ENCODE results near the gene DCAF11. TPM values are rescaled to one million over a fixed set of nuclear protein-coding genes. Genes with fewer than 3 reads are reported as not detected.

DCAF11 gene
- total and polyA plus RNA-seq, 2 donors, result 36.6 to 66.7 TPM

DNA sequence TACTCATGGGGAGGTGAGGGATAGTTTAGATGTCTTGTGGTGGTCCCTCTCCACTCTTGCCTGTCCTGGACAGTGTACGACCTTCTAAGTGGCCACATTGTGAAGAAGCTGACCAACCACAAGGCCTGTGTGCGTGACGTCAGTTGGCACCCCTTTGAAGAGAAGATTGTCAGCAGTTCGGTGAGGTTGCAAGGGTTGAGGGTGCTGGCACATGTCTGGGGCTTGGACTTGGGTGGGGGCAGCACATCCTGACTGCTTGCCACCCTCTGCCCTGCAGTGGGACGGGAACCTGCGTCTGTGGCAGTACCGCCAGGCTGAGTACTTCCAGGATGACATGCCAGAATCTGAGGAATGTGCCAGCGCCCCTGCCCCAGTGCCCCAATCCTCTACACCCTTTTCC, 8.3 kb downstream of the DCAF11 start:
- H3K4me1 ChIP-seq (ENCODE audit: control insufficient read depth in 2 of 2, insufficient read depth in 2 of 2, low read length in 2 of 2), result peaks cover 5 to 31% of the 10 kb centered on the region in 2 donors
- WGBS, result 96% methylated on average over 8 of the region's 8 CpGs
- H3K27ac ChIP-seq (ENCODE audit: low read depth in 1 of 2, low read length in 1 of 2), result peak overlapping the region; percentile 54 to 80
- peaks cover 58 to 59% of the 10 kb centered on the region in 2 donors for H3K36me3 ChIP-seq (ENCODE audit: control insufficient read depth in 2 of 2, insufficient read depth in 2 of 2, low read length in 1 of 2)
- H3K4me3 ChIP-seq (ENCODE audit: low read length in 2 of 2), result no peak overlapping the region
- DNase-seq (ENCODE audit: low read depth in 6 of 9, low spot score in 9 of 9), result no peak
- H3K9me3 ChIP-seq (ENCODE audit: control insufficient read depth in 2 of 2, insufficient read depth in 1 of 2, low read length in 1 of 2), result no peaks in the 10 kb centered on the region
- H3K27me3 ChIP-seq (ENCODE audit: control insufficient read depth in 2 of 2, insufficient read depth in 1 of 2, low read length in 1 of 2), result no peaks in the 10 kb centered on the region

DNA sequence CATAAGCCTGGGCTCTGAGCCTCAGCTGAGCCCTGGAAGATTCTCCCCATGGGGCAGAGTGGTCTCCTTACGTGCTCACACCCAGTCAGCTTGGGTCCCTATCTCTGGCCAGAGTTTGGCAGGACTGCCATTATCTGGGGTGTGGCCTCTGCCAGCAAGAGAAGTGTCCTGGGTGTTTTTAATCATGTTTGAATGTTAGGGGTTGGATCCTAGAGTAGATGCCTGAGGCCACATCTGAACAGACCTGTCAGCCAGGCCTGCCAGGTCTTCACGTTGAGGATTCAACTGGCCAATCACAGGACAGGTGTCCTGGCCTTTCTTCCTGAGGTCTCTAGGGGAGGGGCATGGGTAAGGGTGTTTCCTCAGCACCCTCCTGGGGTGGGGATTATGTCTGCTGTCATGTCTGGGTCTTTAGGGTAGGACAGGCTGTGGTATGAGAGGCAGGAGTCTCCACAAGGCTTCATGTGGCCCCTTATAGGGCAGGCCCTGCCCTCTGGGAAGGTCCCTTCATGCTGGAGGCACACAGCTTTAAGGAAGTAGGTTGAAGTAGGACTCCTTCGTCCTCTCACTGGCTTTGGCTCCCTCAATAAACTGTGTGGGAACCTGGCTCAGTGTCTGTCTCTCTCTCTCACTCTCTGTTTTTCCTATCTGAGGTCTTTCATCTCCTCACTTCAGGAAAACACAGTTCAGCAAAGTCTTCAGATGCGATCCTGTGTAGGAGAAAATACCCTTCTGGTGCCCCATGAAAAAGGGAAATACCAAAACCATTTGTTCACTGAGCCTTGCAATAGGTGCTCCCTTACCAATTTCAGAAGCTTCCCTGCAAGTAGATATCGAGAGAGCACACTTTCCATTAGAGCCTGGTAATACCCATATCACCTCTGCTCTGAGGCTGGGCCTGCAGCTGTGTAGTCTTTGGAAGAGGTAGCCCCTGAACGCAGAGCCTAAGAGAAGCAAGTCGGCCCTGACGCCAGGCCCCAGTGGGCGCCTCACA, 9.1 kb downstream of the DCAF11 start:
- no peak for DNase-seq (ENCODE audit: low read depth in 6 of 9, low spot score in 9 of 9)
- no peak overlapping the region for H3K4me3 ChIP-seq (ENCODE audit: low read length in 2 of 2)
- peak overlapping the region in 1 of 2 donors; percentile 56 for H3K27ac ChIP-seq (ENCODE audit: low read depth in 1 of 2, low read length in 1 of 2)
- 95% methylated on average over 9 of the region's 9 CpGs for WGBS
- H3K27me3 ChIP-seq (ENCODE audit: control insufficient read depth in 2 of 2, insufficient read depth in 1 of 2, low read length in 1 of 2), result no peaks in the 10 kb centered on the region
- peaks cover 50% of the 10 kb centered on the region in 2 donors for H3K36me3 ChIP-seq (ENCODE audit: control insufficient read depth in 2 of 2, insufficient read depth in 2 of 2, low read length in 1 of 2)
- peaks cover 5 to 31% of the 10 kb centered on the region in 2 donors for H3K4me1 ChIP-seq (ENCODE audit: control insufficient read depth in 2 of 2, insufficient read depth in 2 of 2, low read length in 2 of 2)
- no peaks in the 10 kb centered on the region for H3K9me3 ChIP-seq (ENCODE audit: control insufficient read depth in 2 of 2, insufficient read depth in 1 of 2, low read length in 1 of 2)

DNA sequence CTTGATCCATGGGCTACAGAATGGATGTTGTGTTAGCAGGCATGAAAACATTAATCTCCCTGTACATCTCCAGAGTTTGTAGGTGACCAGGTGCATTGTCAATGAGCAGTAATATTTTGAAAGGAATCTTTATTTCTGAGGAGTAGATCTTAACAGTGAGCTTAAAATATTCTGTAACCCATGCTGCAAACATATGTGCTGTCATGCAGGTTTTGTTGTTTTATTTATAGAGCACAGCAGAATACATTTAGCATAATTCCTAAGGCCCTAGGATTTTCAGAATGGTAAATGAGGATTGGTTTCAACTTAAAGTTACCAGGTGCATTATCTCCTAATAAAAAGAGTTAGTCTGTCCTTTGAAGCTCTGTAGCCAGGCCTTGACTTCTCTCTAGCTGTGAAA, 12.4 kb downstream of the DCAF11 start:
- peaks cover 6 to 35% of the 10 kb centered on the region in 2 donors for H3K4me1 ChIP-seq (ENCODE audit: control insufficient read depth in 2 of 2, insufficient read depth in 2 of 2, low read length in 2 of 2)
- H3K27ac ChIP-seq (ENCODE audit: low read depth in 1 of 2, low read length in 1 of 2), result no peak overlapping the region
- no peaks in the 10 kb centered on the region for H3K9me3 ChIP-seq (ENCODE audit: control insufficient read depth in 2 of 2, insufficient read depth in 1 of 2, low read length in 1 of 2)
- H3K27me3 ChIP-seq (ENCODE audit: control insufficient read depth in 2 of 2, insufficient read depth in 1 of 2, low read length in 1 of 2), result no peaks in the 10 kb centered on the region
- H3K4me3 ChIP-seq (ENCODE audit: low read length in 2 of 2), result no peak overlapping the region
- peaks cover 21% of the 10 kb centered on the region in 2 donors for H3K36me3 ChIP-seq (ENCODE audit: control insufficient read depth in 2 of 2, insufficient read depth in 2 of 2, low read length in 1 of 2)
- no peak for DNase-seq (ENCODE audit: low read depth in 6 of 9, low spot score in 9 of 9)

DNA sequence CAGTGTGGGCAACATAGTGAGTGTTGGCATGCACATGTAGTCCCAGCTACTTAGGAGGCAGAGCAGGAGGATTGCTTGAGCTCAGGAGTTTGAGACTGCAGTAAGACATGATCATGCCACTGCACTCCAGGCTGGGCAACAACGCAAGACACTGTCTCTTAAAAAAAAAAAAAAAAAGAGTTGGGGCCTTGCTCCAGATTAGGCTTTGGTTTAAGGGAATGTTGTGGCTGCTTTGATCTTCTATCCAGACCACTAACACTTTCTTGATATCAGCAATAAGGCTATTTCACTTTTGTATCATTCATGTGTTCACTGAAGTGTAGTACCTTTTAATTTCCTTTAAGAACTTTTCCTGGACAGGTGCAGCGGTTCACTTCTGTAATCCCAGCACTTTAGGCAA, 13.1 kb downstream of the DCAF11 start:
- DNase-seq (ENCODE audit: low read depth in 6 of 9, low spot score in 9 of 9), result no peak
- no peak overlapping the region for H3K4me3 ChIP-seq (ENCODE audit: low read length in 2 of 2)
- no peak overlapping the region for H3K27ac ChIP-seq (ENCODE audit: low read depth in 1 of 2, low read length in 1 of 2)
- peaks cover 12 to 35% of the 10 kb centered on the region in 2 donors for H3K4me1 ChIP-seq (ENCODE audit: control insufficient read depth in 2 of 2, insufficient read depth in 2 of 2, low read length in 2 of 2)
- no peaks in the 10 kb centered on the region for H3K27me3 ChIP-seq (ENCODE audit: control insufficient read depth in 2 of 2, insufficient read depth in 1 of 2, low read length in 1 of 2)
- 99% methylated on average over 2 of the region's 2 CpGs for WGBS
- H3K9me3 ChIP-seq (ENCODE audit: control insufficient read depth in 2 of 2, insufficient read depth in 1 of 2, low read length in 1 of 2), result no peaks in the 10 kb centered on the region
- H3K36me3 ChIP-seq (ENCODE audit: control insufficient read depth in 2 of 2, insufficient read depth in 2 of 2, low read length in 1 of 2), result peaks cover 16 to 17% of the 10 kb centered on the region in 2 donors

DNA sequence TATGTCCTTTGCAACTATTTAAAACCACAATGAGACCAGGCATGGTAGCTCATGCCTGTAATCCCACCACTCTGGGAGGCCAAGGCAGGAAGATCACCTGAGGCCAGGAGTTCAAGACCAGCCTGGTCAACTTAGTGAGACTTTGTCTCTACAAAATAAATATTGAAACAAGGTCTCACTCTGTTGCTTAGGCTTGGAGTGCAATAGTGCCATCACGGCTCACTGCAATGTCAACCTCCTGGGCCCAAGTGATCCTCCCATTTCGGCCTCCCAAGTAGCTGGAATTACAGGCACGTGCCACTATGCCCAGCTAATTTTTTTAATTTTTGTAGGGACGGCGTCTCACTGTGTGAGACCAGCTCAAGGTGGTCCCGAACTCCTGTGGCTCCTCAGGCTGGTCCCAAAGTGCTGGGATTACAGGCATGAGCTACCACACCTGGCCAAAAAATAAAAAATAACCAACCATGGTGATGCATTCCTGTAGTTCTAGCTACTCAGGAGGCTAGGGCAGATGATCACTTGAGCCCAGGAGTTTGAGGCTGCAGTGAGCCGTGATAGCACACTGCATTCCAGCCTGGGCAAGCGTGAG, 14.9 kb downstream of the DCAF11 start:
- Histone ChIP-seq H3K9me3 (ENCODE audit: control insufficient read depth in 2 of 2, insufficient read depth in 1 of 2, low read length in 1 of 2) (no peaks in the 10 kb centered on the region), H3K36me3 (ENCODE audit: control insufficient read depth in 2 of 2, insufficient read depth in 2 of 2, low read length in 1 of 2) (no peaks in the 10 kb centered on the region), H3K27ac (ENCODE audit: low read depth in 1 of 2, low read length in 1 of 2) (no peak overlapping the region), H3K4me3 (ENCODE audit: low read length in 2 of 2) (no peak overlapping the region), H3K27me3 (ENCODE audit: control insufficient read depth in 2 of 2, insufficient read depth in 1 of 2, low read length in 1 of 2) (no peaks in the 10 kb centered on the region), H3K4me1 (ENCODE audit: control insufficient read depth in 2 of 2, insufficient read depth in 2 of 2, low read length in 2 of 2) (peaks cover 14 to 27% of the 10 kb centered on the region in 2 donors)
- DNase-seq (ENCODE audit: low read depth in 6 of 9, low spot score in 9 of 9), result no peak
- 97% methylated on average over 8 of the region's 8 CpGs for WGBS

DNA sequence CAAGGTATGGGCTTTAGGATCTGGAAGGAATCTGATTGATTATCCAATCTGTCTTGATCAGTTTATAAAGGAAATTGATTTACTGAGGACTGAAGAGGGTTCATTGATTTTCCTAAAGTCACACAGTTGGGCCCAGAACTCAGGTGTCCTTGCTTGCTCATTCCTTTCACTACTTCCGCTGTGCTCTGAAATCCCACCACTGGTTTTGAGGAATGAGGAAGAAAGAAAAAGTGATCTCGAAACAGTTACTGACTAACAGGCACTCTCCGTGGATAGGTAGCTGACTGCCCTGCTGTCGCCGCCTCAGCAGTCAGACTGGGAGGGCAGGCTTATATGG, 15.8 kb downstream of the DCAF11 start, which contains the start of gene FITM1:
Gene FITM1 (plus strand): TSS at position 280 of the 337 bp plus-strand sequence. CDS start 905 bp downstream, outside the sequence.
- no peak for DNase-seq (ENCODE audit: low read depth in 6 of 9, low spot score in 9 of 9)
- peaks cover 15 to 29% of the 10 kb centered on the region in 2 donors for H3K4me1 ChIP-seq (ENCODE audit: control insufficient read depth in 2 of 2, insufficient read depth in 2 of 2, low read length in 2 of 2)
- no peaks in the 10 kb centered on the region for H3K36me3 ChIP-seq (ENCODE audit: control insufficient read depth in 2 of 2, insufficient read depth in 2 of 2, low read length in 1 of 2)
- H3K4me3 ChIP-seq (ENCODE audit: low read length in 2 of 2), result no peak within 1 kb of the TSS
- peak within 1 kb of the TSS in 1 of 2 donors; percentile 17 for H3K27ac ChIP-seq (ENCODE audit: low read depth in 1 of 2, low read length in 1 of 2)
- 97% methylated on average over 5 of the region's 5 CpGs for WGBS
- no peaks in the 10 kb centered on the region for H3K27me3 ChIP-seq (ENCODE audit: control insufficient read depth in 2 of 2, insufficient read depth in 1 of 2, low read length in 1 of 2)
- H3K9me3 ChIP-seq (ENCODE audit: control insufficient read depth in 2 of 2, insufficient read depth in 1 of 2, low read length in 1 of 2), result no peaks in the 10 kb centered on the region

DNA sequence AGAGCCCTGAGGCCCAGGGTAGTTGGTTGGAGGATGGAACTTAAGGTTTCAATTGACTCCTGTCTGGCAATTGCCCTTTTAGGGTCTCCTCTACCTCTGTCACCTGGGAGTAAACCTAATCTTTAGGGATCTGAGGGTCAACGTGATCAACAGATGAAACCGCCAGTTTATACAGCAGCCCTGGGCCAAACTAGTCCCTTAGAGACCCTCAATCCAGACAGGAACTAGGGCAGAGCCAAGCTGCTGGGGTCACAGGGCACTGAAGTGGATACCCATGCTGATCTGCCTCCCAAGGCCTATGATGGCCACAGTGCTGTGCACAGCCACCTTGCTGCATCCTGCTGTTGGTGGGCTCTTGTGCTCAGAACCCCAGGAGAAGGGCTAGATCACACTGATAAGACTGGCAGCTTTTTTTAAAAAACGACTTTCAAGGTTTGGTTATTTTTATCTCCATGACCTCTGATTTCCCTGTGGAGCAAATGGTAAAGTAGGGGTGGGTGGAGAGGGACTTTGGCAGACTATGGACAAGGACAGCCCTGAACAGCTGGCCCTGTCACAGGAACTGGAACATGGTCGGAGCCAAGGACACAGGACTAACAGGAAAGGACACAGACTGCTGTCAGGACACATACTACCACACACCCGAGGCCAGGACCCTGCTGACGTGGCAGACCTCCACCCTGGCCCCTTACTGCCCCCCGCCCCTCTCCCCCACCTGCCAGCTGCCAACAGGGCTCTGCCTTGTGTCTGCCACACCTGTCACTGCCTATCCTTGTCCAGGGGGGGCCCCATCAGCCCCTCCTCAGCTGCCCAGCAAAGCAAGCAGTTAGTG, 16.4 kb downstream of the DCAF11 start:
- Histone ChIP-seq H3K9me3 (ENCODE audit: control insufficient read depth in 2 of 2, insufficient read depth in 1 of 2, low read length in 1 of 2) (no peaks in the 10 kb centered on the region), H3K4me1 (ENCODE audit: control insufficient read depth in 2 of 2, insufficient read depth in 2 of 2, low read length in 2 of 2) (peaks cover 19 to 32% of the 10 kb centered on the region in 2 donors), H3K27me3 (ENCODE audit: control insufficient read depth in 2 of 2, insufficient read depth in 1 of 2, low read length in 1 of 2) (no peaks in the 10 kb centered on the region), H3K4me3 (ENCODE audit: low read length in 2 of 2) (no peak overlapping the region), H3K27ac (ENCODE audit: low read depth in 1 of 2, low read length in 1 of 2) (peak overlapping the region in 1 of 2 donors; percentile 17), H3K36me3 (ENCODE audit: control insufficient read depth in 2 of 2, insufficient read depth in 2 of 2, low read length in 1 of 2) (no peaks in the 10 kb centered on the region)
- DNase-seq (ENCODE audit: low read depth in 6 of 9, low spot score in 9 of 9), result no peak
- 74% methylated on average over 7 of the region's 7 CpGs for WGBS

DNA sequence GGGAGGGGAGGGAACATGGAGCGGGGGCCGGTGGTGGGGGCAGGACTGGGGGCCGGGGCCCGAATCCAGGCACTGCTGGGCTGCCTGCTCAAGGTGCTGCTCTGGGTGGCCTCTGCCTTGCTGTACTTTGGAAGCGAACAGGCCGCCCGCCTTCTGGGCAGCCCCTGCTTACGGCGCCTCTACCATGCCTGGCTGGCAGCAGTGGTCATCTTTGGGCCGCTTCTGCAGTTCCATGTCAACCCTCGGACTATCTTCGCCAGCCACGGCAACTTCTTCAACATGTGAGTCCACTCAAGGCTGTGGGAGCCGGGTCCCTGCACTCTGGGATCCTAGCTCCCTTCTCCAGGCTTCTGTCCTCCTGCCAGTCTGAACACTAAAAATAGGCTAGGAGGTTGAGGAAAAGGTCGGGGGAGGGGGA, 17.0 kb downstream of the DCAF11 start:
- H3K4me3 ChIP-seq (ENCODE audit: low read length in 2 of 2), result no peak overlapping the region
- DNase-seq (ENCODE audit: low read depth in 6 of 9, low spot score in 9 of 9), result no peak
- H3K4me1 ChIP-seq (ENCODE audit: control insufficient read depth in 2 of 2, insufficient read depth in 2 of 2, low read length in 2 of 2), result peaks cover 21 to 35% of the 10 kb centered on the region in 2 donors
- H3K27ac ChIP-seq (ENCODE audit: low read depth in 1 of 2, low read length in 1 of 2), result no peak overlapping the region
- H3K27me3 ChIP-seq (ENCODE audit: control insufficient read depth in 2 of 2, insufficient read depth in 1 of 2, low read length in 1 of 2), result no peaks in the 10 kb centered on the region
- WGBS, result 97% methylated on average over 15 of the region's 15 CpGs
- no peaks in the 10 kb centered on the region for H3K9me3 ChIP-seq (ENCODE audit: control insufficient read depth in 2 of 2, insufficient read depth in 1 of 2, low read length in 1 of 2)
- no peaks in the 10 kb centered on the region for H3K36me3 ChIP-seq (ENCODE audit: control insufficient read depth in 2 of 2, insufficient read depth in 2 of 2, low read length in 1 of 2)

Data from thymus (tissue), 11 donors.